G401 (cell line): ENCODE measurements around the gene CTNNA1. TPM values are rescaled to one million over a fixed set of nuclear protein-coding genes. Genes with fewer than 3 reads are reported as not detected.
"Not testable (repeated sequence)": the region's sequence is repeated elsewhere in the genome, so short reads cannot be mapped to it uniquely, and the experiment has no call there.

Experiments used
- DNase-seq: peaks from one replicate; pipeline ENCODE4 v3.0.0-alpha.2; 2015; ENCODE audit warnings: low spot score
- in situ Hi-C: cut with HindIII; loops from 2 replicates; pipeline ENCODE4 v1.10.0; 2016; ENCODE audit warnings: low sequenced_read_pairs, mixed read lengths
- total RNA-seq: library from RNA; depleted of rRNA; stranded (reverse); fragments of >200 nt; shearing (Covaris generic); gene quantifications from 2 replicates; pipeline ENCODE4 v1.2.3, GENCODE V29; 2014

CTNNA1 gene
- total RNA-seq, 1 experiment from 2014 or later, result 229 TPM

GRCh38 chr5:138722544-138723177 lies 30.6 kb upstream of the CTNNA1 start:
- DNase-seq, result no peak
- in situ Hi-C loops, result no loop called here

GRCh38 chr5:138724470-138725146 lies 28.6 kb upstream of the CTNNA1 start:
- DNase-seq, result no peak

GRCh38 chr5:138725153-138725817 lies 27.9 kb upstream of the CTNNA1 start:
- in situ Hi-C loops, result no loop called here
- DNase-seq, result no peak

More at GRCh38 chr5:138724470-138725146, 28.6 kb upstream of the CTNNA1 start:
- in situ Hi-C loops, result no loop called here

GRCh38 chr5:138725818-138726416 lies 27.3 kb upstream of the CTNNA1 start:
- no peak for DNase-seq
- in situ Hi-C loops, result no loop called here

GRCh38 chr5:138726848-138727247 lies 26.4 kb upstream of the CTNNA1 start:
- DNase-seq, result no peak

GRCh38 chr5:138730496-138730895 lies 22.7 kb upstream of the CTNNA1 start:
- DNase-seq, in situ Hi-C loops: not testable (repeated sequence)

More at GRCh38 chr5:138726848-138727247, 26.4 kb upstream of the CTNNA1 start:
- in situ Hi-C loops, result no loop called here

- in situ Hi-C loops, result no loop called here
Measured at GRCh38 chr5:138732466-138732865, 20.8 kb upstream of the CTNNA1 start.

GRCh38 chr5:138732933-138733332 lies 20.3 kb upstream of the CTNNA1 start:
- in situ Hi-C loops, result no loop called here
- DNase-seq, result no peak

More at GRCh38 chr5:138732466-138732865, 20.8 kb upstream of the CTNNA1 start:
- DNase-seq, result no peak

GRCh38 chr5:138733509-138733908 lies 19.7 kb upstream of the CTNNA1 start:
- in situ Hi-C loops, result no loop called here
- DNase-seq, result no peak

- DNase-seq, result no peak
- in situ Hi-C loops, result no loop called here
Measured at GRCh38 chr5:138736293-138736692, 16.9 kb upstream of the CTNNA1 start.

- no peak for DNase-seq
- in situ Hi-C loops, result no loop called here
Measured at GRCh38 chr5:138737494-138738265, 15.5 kb upstream of the CTNNA1 start.

GRCh38 chr5:138738399-138738798 lies 14.8 kb upstream of the CTNNA1 start:
- in situ Hi-C loops, result no loop called here
- DNase-seq, result no peak

- in situ Hi-C loops, result no loop called here
- DNase-seq, result no peak
Measured at GRCh38 chr5:138739938-138740337, 13.3 kb upstream of the CTNNA1 start.

GRCh38 chr5:138743484-138743883 lies 9.7 kb upstream of the CTNNA1 start:
- in situ Hi-C loops, result no loop called here
- DNase-seq, result peak; percentile 22

GRCh38 chr5:138745268-138745667 lies 8.0 kb upstream of the CTNNA1 start:
- DNase-seq, result no peak
- in situ Hi-C loops, result no loop called here

- in situ Hi-C loops, result no loop called here
- DNase-seq, result no peak
Measured at GRCh38 chr5:138748630-138749081, 4.6 kb upstream of the CTNNA1 start.

- DNase-seq, in situ Hi-C loops: not testable (repeated sequence)
Measured at GRCh38 chr5:138751344-138751743, 1.9 kb upstream of the CTNNA1 start.

GRCh38 chr5:138752341-138752950 lies 779 bp upstream of the CTNNA1 start:
- in situ Hi-C loops, result no loop called here

More at GRCh38 chr5:138752341-138752950, 779 bp upstream of the CTNNA1 start:
- DNase-seq, result peak; percentile 34
